ENCODE results near the gene DNAJB8.
A peak's percentile ranks its signal among the peaks of the same experiment; 100 is the strongest.

The DNAJB8 gene

GRCh38 chr3:128500556-128500955, 33.9 kb upstream of the DNAJB8 start:
- Histone ChIP-seq H3K9me3 (ENCODE audit: control insufficient read depth in 1 of 2, low read length in 2 of 2) (no peaks in the 10 kb centered on the region), H3K36me3 (ENCODE audit: control insufficient read depth in 1 of 2, insufficient read depth in 2 of 2, low read length in 2 of 2) (no peaks in the 10 kb centered on the region), H3K4me1 (ENCODE audit: control insufficient read depth in 1 of 2, insufficient read depth in 2 of 2, low read length in 2 of 2) (peaks cover 0 to 16% of the 10 kb centered on the region in 2 donors), H3K27ac (ENCODE audit: low read length) (no peak overlapping the region), H3K4me3 (ENCODE audit: low read depth in 1 of 2, low read length in 2 of 2) (no peak overlapping the region), H3K27me3 (ENCODE audit: low read depth, low read length) (peaks cover 29% of the 10 kb centered on the region)

GRCh38 chr3:128499724-128500275, 33.1 kb upstream of the DNAJB8 start:
- no peak overlapping the region for H3K27ac ChIP-seq (ENCODE audit: low read length)
- peaks cover 0 to 16% of the 10 kb centered on the region in 2 donors for H3K4me1 ChIP-seq (ENCODE audit: control insufficient read depth in 1 of 2, insufficient read depth in 2 of 2, low read length in 2 of 2)
- H3K4me3 ChIP-seq (ENCODE audit: low read depth in 1 of 2, low read length in 2 of 2) = no peak overlapping the region
- no peaks in the 10 kb centered on the region for H3K9me3 ChIP-seq (ENCODE audit: control insufficient read depth in 1 of 2, low read length in 2 of 2)
- H3K27me3 ChIP-seq (ENCODE audit: low read depth, low read length) = peaks cover 36% of the 10 kb centered on the region
- no peaks in the 10 kb centered on the region for H3K36me3 ChIP-seq (ENCODE audit: control insufficient read depth in 1 of 2, insufficient read depth in 2 of 2, low read length in 2 of 2)

GRCh38 chr3:128498901-128499530, 32.3 kb upstream of the DNAJB8 start:
- Histone ChIP-seq H3K27me3 (ENCODE audit: low read depth, low read length) (peaks cover 43% of the 10 kb centered on the region), H3K4me3 (ENCODE audit: low read depth in 1 of 2, low read length in 2 of 2) (no peak overlapping the region), H3K9me3 (ENCODE audit: control insufficient read depth in 1 of 2, low read length in 2 of 2) (peaks cover 0 to 2% of the 10 kb centered on the region in 2 donors)

GRCh38 chr3:128498127-128498626, 31.5 kb upstream of the DNAJB8 start:
- Histone ChIP-seq H3K36me3 (ENCODE audit: control insufficient read depth in 1 of 2, insufficient read depth in 2 of 2, low read length in 2 of 2) (no peaks in the 10 kb centered on the region), H3K4me3 (ENCODE audit: low read depth in 1 of 2, low read length in 2 of 2) (peak overlapping the region in 1 of 2 donors; percentile 55), H3K4me1 (ENCODE audit: control insufficient read depth in 1 of 2, insufficient read depth in 2 of 2, low read length in 2 of 2) (peaks cover 0 to 16% of the 10 kb centered on the region in 2 donors), H3K27ac (ENCODE audit: low read length) (no peak overlapping the region), H3K27me3 (ENCODE audit: low read depth, low read length) (peaks cover 52% of the 10 kb centered on the region), H3K9me3 (ENCODE audit: control insufficient read depth in 1 of 2, low read length in 2 of 2) (peaks cover 0 to 3% of the 10 kb centered on the region in 2 donors)

More at GRCh38 chr3:128498901-128499530, 32.3 kb upstream of the DNAJB8 start:
- no peak overlapping the region for H3K27ac ChIP-seq (ENCODE audit: low read length)
- H3K36me3 ChIP-seq (ENCODE audit: control insufficient read depth in 1 of 2, insufficient read depth in 2 of 2, low read length in 2 of 2) = no peaks in the 10 kb centered on the region
- peaks cover 0 to 16% of the 10 kb centered on the region in 2 donors for H3K4me1 ChIP-seq (ENCODE audit: control insufficient read depth in 1 of 2, insufficient read depth in 2 of 2, low read length in 2 of 2)

GRCh38 chr3:128497305-128498126, 30.8 kb upstream of the DNAJB8 start:
- H3K4me3 ChIP-seq (ENCODE audit: low read depth in 1 of 2, low read length in 2 of 2) = peak overlapping the region in 1 of 2 donors; percentile 55
- peaks cover 0 to 3% of the 10 kb centered on the region in 2 donors for H3K9me3 ChIP-seq (ENCODE audit: control insufficient read depth in 1 of 2, low read length in 2 of 2)
- peaks cover 0 to 21% of the 10 kb centered on the region in 2 donors for H3K4me1 ChIP-seq (ENCODE audit: control insufficient read depth in 1 of 2, insufficient read depth in 2 of 2, low read length in 2 of 2)
- H3K27ac ChIP-seq (ENCODE audit: low read length) = no peak overlapping the region
- peaks cover 58% of the 10 kb centered on the region for H3K27me3 ChIP-seq (ENCODE audit: low read depth, low read length)
- H3K36me3 ChIP-seq (ENCODE audit: control insufficient read depth in 1 of 2, insufficient read depth in 2 of 2, low read length in 2 of 2) = no peaks in the 10 kb centered on the region

GRCh38 chr3:128496602-128497304, 30.1 kb upstream of the DNAJB8 start:
- Histone ChIP-seq H3K27ac (ENCODE audit: low read length) (no peak overlapping the region), H3K4me1 (ENCODE audit: control insufficient read depth in 1 of 2, insufficient read depth in 2 of 2, low read length in 2 of 2) (peaks cover 0 to 24% of the 10 kb centered on the region in 2 donors), H3K27me3 (ENCODE audit: low read depth, low read length) (peaks cover 65% of the 10 kb centered on the region), H3K9me3 (ENCODE audit: control insufficient read depth in 1 of 2, low read length in 2 of 2) (peaks cover 0 to 3% of the 10 kb centered on the region in 2 donors), H3K4me3 (ENCODE audit: low read depth in 1 of 2, low read length in 2 of 2) (peak overlapping the region in 1 of 2 donors; percentile 55), H3K36me3 (ENCODE audit: control insufficient read depth in 1 of 2, insufficient read depth in 2 of 2, low read length in 2 of 2) (no peaks in the 10 kb centered on the region)

GRCh38 chr3:128496019-128496601, 29.4 kb upstream of the DNAJB8 start:
- Histone ChIP-seq H3K27me3 (ENCODE audit: low read depth, low read length) (peaks cover 71% of the 10 kb centered on the region), H3K27ac (ENCODE audit: low read length) (no peak overlapping the region), H3K9me3 (ENCODE audit: control insufficient read depth in 1 of 2, low read length in 2 of 2) (peaks cover 0 to 3% of the 10 kb centered on the region in 2 donors), H3K36me3 (ENCODE audit: control insufficient read depth in 1 of 2, insufficient read depth in 2 of 2, low read length in 2 of 2) (no peaks in the 10 kb centered on the region), H3K4me3 (ENCODE audit: low read depth in 1 of 2, low read length in 2 of 2) (no peak overlapping the region), H3K4me1 (ENCODE audit: control insufficient read depth in 1 of 2, insufficient read depth in 2 of 2, low read length in 2 of 2) (peaks cover 0 to 24% of the 10 kb centered on the region in 2 donors)

GRCh38 chr3:128495435-128495970, 28.8 kb upstream of the DNAJB8 start:
- no peaks in the 10 kb centered on the region for H3K36me3 ChIP-seq (ENCODE audit: control insufficient read depth in 1 of 2, insufficient read depth in 2 of 2, low read length in 2 of 2)
- H3K9me3 ChIP-seq (ENCODE audit: control insufficient read depth in 1 of 2, low read length in 2 of 2) = peaks cover 0 to 3% of the 10 kb centered on the region in 2 donors
- H3K4me1 ChIP-seq (ENCODE audit: control insufficient read depth in 1 of 2, insufficient read depth in 2 of 2, low read length in 2 of 2) = peaks cover 0 to 27% of the 10 kb centered on the region in 2 donors
- H3K27ac ChIP-seq (ENCODE audit: low read length) = no peak overlapping the region
- H3K4me3 ChIP-seq (ENCODE audit: low read depth in 1 of 2, low read length in 2 of 2) = no peak overlapping the region
- peaks cover 75% of the 10 kb centered on the region for H3K27me3 ChIP-seq (ENCODE audit: low read depth, low read length)

GRCh38 chr3:128494367-128494650, 27.6 kb upstream of the DNAJB8 start:
- Histone ChIP-seq H3K27ac (ENCODE audit: low read length) (no peak overlapping the region), H3K36me3 (ENCODE audit: control insufficient read depth in 1 of 2, insufficient read depth in 2 of 2, low read length in 2 of 2) (no peaks in the 10 kb centered on the region), H3K4me3 (ENCODE audit: low read depth in 1 of 2, low read length in 2 of 2) (no peak overlapping the region), H3K27me3 (ENCODE audit: low read depth, low read length) (peaks cover 85% of the 10 kb centered on the region), H3K4me1 (ENCODE audit: control insufficient read depth in 1 of 2, insufficient read depth in 2 of 2, low read length in 2 of 2) (peaks cover 7 to 39% of the 10 kb centered on the region in 2 donors), H3K9me3 (ENCODE audit: control insufficient read depth in 1 of 2, low read length in 2 of 2) (peaks cover 0 to 3% of the 10 kb centered on the region in 2 donors)

- peaks cover 0 to 3% of the 10 kb centered on the region in 2 donors for H3K9me3 ChIP-seq (ENCODE audit: control insufficient read depth in 1 of 2, low read length in 2 of 2)
- H3K36me3 ChIP-seq (ENCODE audit: control insufficient read depth in 1 of 2, insufficient read depth in 2 of 2, low read length in 2 of 2) = no peaks in the 10 kb centered on the region
- no peak overlapping the region for H3K27ac ChIP-seq (ENCODE audit: low read length)
- peaks cover 85% of the 10 kb centered on the region for H3K27me3 ChIP-seq (ENCODE audit: low read depth, low read length)
- H3K4me3 ChIP-seq (ENCODE audit: low read depth in 1 of 2, low read length in 2 of 2) = no peak overlapping the region
- peaks cover 7 to 44% of the 10 kb centered on the region in 2 donors for H3K4me1 ChIP-seq (ENCODE audit: control insufficient read depth in 1 of 2, insufficient read depth in 2 of 2, low read length in 2 of 2)
Observed at GRCh38 chr3:128493570-128494366, 27.1 kb upstream of the DNAJB8 start.

Data from muscle layer of duodenum (tissue), 2 donors.